ENCODE measurements around the gene GIGYF2.
"Not testable (repeated sequence)": the region's sequence is repeated elsewhere in the genome, so short reads cannot be mapped to it uniquely, and the experiment has no call there.

Gene GIGYF2

GRCh38 chr2:232697059-232697806, at the start of gene GIGYF2:
Gene GIGYF2 (plus strand): TSS chr2:232697331. CDS start chr2:232735198, 37,867 bp downstream.
- peak; percentile 91 to 93 for DNase-seq

- DNase-seq = no peak
Measured at GRCh38 chr2:232649033-232649432, 48.1 kb upstream of the GIGYF2 start.

- no peak for DNase-seq
Measured at GRCh38 chr2:232652505-232652851, 44.7 kb upstream of the GIGYF2 start.

GRCh38 chr2:232653441-232653840, 43.7 kb upstream of the GIGYF2 start:
- no peak for DNase-seq

GRCh38 chr2:232655392-232655791, 41.7 kb upstream of the GIGYF2 start:
- no peak for DNase-seq

GRCh38 chr2:232658217-232658785, 38.8 kb upstream of the GIGYF2 start:
- DNase-seq = no peak

GRCh38 chr2:232659359-232659758, 37.8 kb upstream of the GIGYF2 start:
- no peak for DNase-seq

- no peak for DNase-seq
Measured at GRCh38 chr2:232662486-232663260, 34.5 kb upstream of the GIGYF2 start.

GRCh38 chr2:232666051-232666805, 30.9 kb upstream of the GIGYF2 start:
- DNase-seq = no peak

- no peak for DNase-seq
Measured at GRCh38 chr2:232667989-232668583, 29.0 kb upstream of the GIGYF2 start.

GRCh38 chr2:232668805-232669444, 28.2 kb upstream of the GIGYF2 start:
- DNase-seq = no peak

GRCh38 chr2:232672588-232672987, 24.5 kb upstream of the GIGYF2 start:
- no peak for DNase-seq

GRCh38 chr2:232674491-232674890, 22.6 kb upstream of the GIGYF2 start:
- no peak for DNase-seq

GRCh38 chr2:232675381-232675780, 21.8 kb upstream of the GIGYF2 start:
- no peak for DNase-seq

GRCh38 chr2:232680006-232680405, 17.1 kb upstream of the GIGYF2 start:
- DNase-seq = no peak

GRCh38 chr2:232681527-232681926, 15.6 kb upstream of the GIGYF2 start:
- no peak for DNase-seq

GRCh38 chr2:232683368-232683767, 13.8 kb upstream of the GIGYF2 start:
- no peak for DNase-seq

- not testable (repeated sequence) for DNase-seq
Measured at GRCh38 chr2:232685391-232685790, 11.7 kb upstream of the GIGYF2 start.

GRCh38 chr2:232687382-232688160, 9.6 kb upstream of the GIGYF2 start:
- DNase-seq = no peak

- no peak for DNase-seq
Measured at GRCh38 chr2:232688201-232688600, 8.9 kb upstream of the GIGYF2 start.

GRCh38 chr2:232689152-232689910, 7.8 kb upstream of the GIGYF2 start:
- no peak for DNase-seq

All from activated CD4-positive, alpha-beta T cell treated with anti-CD3 and anti-CD28 coated beads for 4 hours (primary cell).